Measurements from ENCODE around the gene SYNDIG1.

SYNDIG1 gene

DNA sequence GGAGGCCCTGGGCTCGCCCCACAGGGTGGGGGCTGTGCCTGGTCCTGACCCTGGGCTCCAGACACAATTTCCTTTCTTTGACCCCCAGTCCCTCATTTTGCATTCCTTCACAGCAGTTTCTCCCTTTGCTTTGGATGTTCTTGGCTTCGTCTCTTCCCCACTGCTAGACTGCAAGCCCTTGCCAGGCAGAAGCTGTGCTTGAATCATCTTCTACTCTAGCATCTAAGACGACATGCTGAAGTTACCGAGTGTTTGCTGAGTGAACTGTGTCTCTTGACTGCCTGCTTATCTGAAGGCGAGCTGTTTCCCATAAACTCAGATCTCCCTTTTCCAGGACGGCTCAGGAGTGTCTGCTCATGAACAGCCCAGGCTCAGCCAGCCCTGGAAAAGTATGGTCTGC is 14.3 kb upstream of the SYNDIG1 start:
- no peak overlapping the region for H3K4me3 ChIP-seq (ENCODE audit: insufficient read depth in 1 of 2, low read depth in 1 of 2, low read length in 2 of 2)
- peaks cover 47 to 78% of the 10 kb centered on the region in 2 experiments for H3K27me3 ChIP-seq (ENCODE audit: control insufficient read depth in 1 of 2, insufficient read depth in 1 of 2, low read length in 2 of 2)
- no peak overlapping the region for H4K8ac ChIP-seq (ENCODE audit: low read length)
- H3K79me1 ChIP-seq (replicated peaks; ENCODE audit: low read length, poor library complexity, severe bottlenecking) = no peaks in the 10 kb centered on the region
- 50% methylated on average over 6 of the region's 6 CpGs for WGBS
- no peak overlapping the region for H3K4me2 ChIP-seq (ENCODE audit: low read length, poor library complexity, severe bottlenecking)
- no peak overlapping the region for H3K23ac ChIP-seq (ENCODE audit: low read length in 2 of 2)
- H2BK15ac ChIP-seq (ENCODE audit: low read depth, poor library complexity, severe bottlenecking) = no peak overlapping the region
- H3K9me3 ChIP-seq (ENCODE audit: control insufficient read depth, low read length) = no peaks in the 10 kb centered on the region
- DNase-seq = no peak
- H3K9ac ChIP-seq (ENCODE audit: low read length) = no peak overlapping the region
- no peaks in the 10 kb centered on the region for H3K36me3 ChIP-seq (ENCODE audit: control insufficient read depth in 1 of 2, insufficient read depth in 2 of 2, low read depth in 1 of 2, low read length in 2 of 2)
- H3K18ac ChIP-seq (ENCODE audit: low read depth in 1 of 2, low read length in 2 of 2) = no peak overlapping the region
- no peak overlapping the region for H2BK12ac ChIP-seq (ENCODE audit: low read length in 2 of 2)
- no peak overlapping the region for H4K91ac ChIP-seq (ENCODE audit: low read length)
- H2BK5ac ChIP-seq (ENCODE audit: low read depth, low read length, poor library complexity, severe bottlenecking) = no peak overlapping the region
- no peak overlapping the region for H2AFZ ChIP-seq (ENCODE audit: low read depth, low read length)
- no peak overlapping the region for H3K14ac ChIP-seq (ENCODE audit: low read length in 2 of 2)
- no peak overlapping the region for H3K4ac ChIP-seq (ENCODE audit: low read depth in 1 of 2, low read length in 2 of 2)
- no peak overlapping the region for H3K27ac ChIP-seq (ENCODE audit: low read length, poor library complexity, severe bottlenecking)
- H2AK5ac ChIP-seq (ENCODE audit: low read length, severe bottlenecking) = no peak overlapping the region
- peaks cover 2% of the 10 kb centered on the region for H3K4me1 ChIP-seq (ENCODE audit: control insufficient read depth, insufficient read depth, low read depth, low read length)
- no peak overlapping the region for H2BK120ac ChIP-seq (ENCODE audit: low read depth, low read length)

DNA sequence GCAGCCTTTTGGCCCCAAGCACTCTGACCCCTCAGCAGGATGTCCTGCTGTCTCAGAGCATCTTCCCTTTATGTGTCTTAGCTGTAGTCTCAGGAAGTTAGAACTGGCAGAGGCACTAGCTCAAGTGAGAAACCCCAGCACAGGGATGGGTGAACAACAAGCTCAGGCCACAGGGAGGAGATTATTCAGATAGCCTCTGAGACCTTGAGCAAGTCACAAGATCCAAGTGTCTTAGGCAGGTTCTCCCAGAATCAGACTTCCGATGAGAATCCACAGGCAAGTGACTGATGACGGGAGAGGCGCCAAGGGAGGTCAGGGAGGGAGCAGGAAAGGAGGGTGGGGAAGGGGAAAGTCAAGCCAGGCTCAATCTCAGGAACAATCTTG is 13.0 kb upstream of the SYNDIG1 start:
- H2BK15ac ChIP-seq (ENCODE audit: low read depth, poor library complexity, severe bottlenecking) = no peak overlapping the region
- H3K4me3 ChIP-seq (ENCODE audit: insufficient read depth in 1 of 2, low read depth in 1 of 2, low read length in 2 of 2) = no peak overlapping the region
- peaks cover 42 to 84% of the 10 kb centered on the region in 2 experiments for H3K27me3 ChIP-seq (ENCODE audit: control insufficient read depth in 1 of 2, insufficient read depth in 1 of 2, low read length in 2 of 2)
- H3K4me2 ChIP-seq (ENCODE audit: low read length, poor library complexity, severe bottlenecking) = no peak overlapping the region
- no peak overlapping the region for H2AK5ac ChIP-seq (ENCODE audit: low read length, severe bottlenecking)
- H2BK12ac ChIP-seq (ENCODE audit: low read length in 2 of 2) = no peak overlapping the region
- H3K18ac ChIP-seq (ENCODE audit: low read depth in 1 of 2, low read length in 2 of 2) = no peak overlapping the region
- H3K79me1 ChIP-seq (replicated peaks; ENCODE audit: low read length, poor library complexity, severe bottlenecking) = no peaks in the 10 kb centered on the region
- H3K4ac ChIP-seq (ENCODE audit: low read depth in 1 of 2, low read length in 2 of 2) = no peak overlapping the region
- peaks cover 2% of the 10 kb centered on the region for H3K4me1 ChIP-seq (ENCODE audit: control insufficient read depth, insufficient read depth, low read depth, low read length)
- no peak overlapping the region for H3K23ac ChIP-seq (ENCODE audit: low read length in 2 of 2)
- DNase-seq = no peak
- H4K91ac ChIP-seq (ENCODE audit: low read length) = no peak overlapping the region
- no peak overlapping the region for H3K9ac ChIP-seq (ENCODE audit: low read length)
- no peak overlapping the region for H4K8ac ChIP-seq (ENCODE audit: low read length)
- H2BK5ac ChIP-seq (ENCODE audit: low read depth, low read length, poor library complexity, severe bottlenecking) = no peak overlapping the region
- H2AFZ ChIP-seq (ENCODE audit: low read depth, low read length) = no peak overlapping the region
- 90% methylated on average over 3 of the region's 3 CpGs for WGBS
- H3K27ac ChIP-seq (ENCODE audit: low read length, poor library complexity, severe bottlenecking) = no peak overlapping the region
- no peaks in the 10 kb centered on the region for H3K9me3 ChIP-seq (ENCODE audit: control insufficient read depth, low read length)
- H3K14ac ChIP-seq (ENCODE audit: low read length in 2 of 2) = no peak overlapping the region
- no peak overlapping the region for H2BK120ac ChIP-seq (ENCODE audit: low read depth, low read length)
- no peaks in the 10 kb centered on the region for H3K36me3 ChIP-seq (ENCODE audit: control insufficient read depth in 1 of 2, insufficient read depth in 2 of 2, low read depth in 1 of 2, low read length in 2 of 2)

DNA sequence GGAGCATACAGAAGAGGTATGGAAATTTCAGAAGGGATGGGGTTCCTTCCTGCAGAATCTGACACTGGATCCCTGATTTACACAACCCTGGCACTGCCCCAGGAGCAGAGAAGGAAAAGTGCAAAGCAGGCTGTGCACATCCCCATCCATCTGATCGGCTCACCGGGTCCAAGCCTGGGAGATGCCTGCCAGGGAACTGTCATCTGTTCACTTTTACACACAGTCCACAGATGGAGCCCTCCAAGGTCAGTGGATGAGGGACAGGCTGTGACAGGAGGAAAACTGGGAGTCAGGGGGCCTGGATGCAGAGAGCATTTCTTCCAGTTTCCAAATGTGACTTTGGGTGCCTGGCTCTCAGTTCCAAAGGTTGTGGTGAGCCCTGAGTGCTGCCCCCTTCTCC is 11.0 kb upstream of the SYNDIG1 start:
- Histone ChIP-seq H4K91ac (ENCODE audit: low read length) (no peak overlapping the region), H3K9ac (ENCODE audit: low read length) (no peak overlapping the region), H3K4me3 (ENCODE audit: insufficient read depth in 1 of 2, low read depth in 1 of 2, low read length in 2 of 2) (no peak overlapping the region), H3K79me1 (replicated peaks; ENCODE audit: low read length, poor library complexity, severe bottlenecking) (no peaks in the 10 kb centered on the region), H3K23ac (ENCODE audit: low read length in 2 of 2) (no peak overlapping the region), H2AK5ac (ENCODE audit: low read length, severe bottlenecking) (no peak overlapping the region), H3K14ac (ENCODE audit: low read length in 2 of 2) (no peak overlapping the region), H2BK15ac (ENCODE audit: low read depth, poor library complexity, severe bottlenecking) (no peak overlapping the region), H3K36me3 (ENCODE audit: control insufficient read depth in 1 of 2, insufficient read depth in 2 of 2, low read depth in 1 of 2, low read length in 2 of 2) (no peaks in the 10 kb centered on the region), H3K27ac (ENCODE audit: low read length, poor library complexity, severe bottlenecking) (no peak overlapping the region), H2AFZ (ENCODE audit: low read depth, low read length) (no peak overlapping the region), H3K4me1 (ENCODE audit: control insufficient read depth, insufficient read depth, low read depth, low read length) (peaks cover 2% of the 10 kb centered on the region), H2BK12ac (ENCODE audit: low read length in 2 of 2) (no peak overlapping the region), H2BK5ac (ENCODE audit: low read depth, low read length, poor library complexity, severe bottlenecking) (no peak overlapping the region), H4K8ac (ENCODE audit: low read length) (no peak overlapping the region), H3K18ac (ENCODE audit: low read depth in 1 of 2, low read length in 2 of 2) (no peak overlapping the region), H3K4ac (ENCODE audit: low read depth in 1 of 2, low read length in 2 of 2) (no peak overlapping the region), H3K27me3 (ENCODE audit: control insufficient read depth in 1 of 2, insufficient read depth in 1 of 2, low read length in 2 of 2) (peaks cover 42 to 77% of the 10 kb centered on the region in 2 experiments), H3K9me3 (ENCODE audit: control insufficient read depth, low read length) (no peaks in the 10 kb centered on the region), H3K4me2 (ENCODE audit: low read length, poor library complexity, severe bottlenecking) (no peak overlapping the region), H2BK120ac (ENCODE audit: low read depth, low read length) (no peak overlapping the region)
- 80% methylated on average over 1 of the region's 2 CpGs for WGBS
- DNase-seq = no peak

DNA sequence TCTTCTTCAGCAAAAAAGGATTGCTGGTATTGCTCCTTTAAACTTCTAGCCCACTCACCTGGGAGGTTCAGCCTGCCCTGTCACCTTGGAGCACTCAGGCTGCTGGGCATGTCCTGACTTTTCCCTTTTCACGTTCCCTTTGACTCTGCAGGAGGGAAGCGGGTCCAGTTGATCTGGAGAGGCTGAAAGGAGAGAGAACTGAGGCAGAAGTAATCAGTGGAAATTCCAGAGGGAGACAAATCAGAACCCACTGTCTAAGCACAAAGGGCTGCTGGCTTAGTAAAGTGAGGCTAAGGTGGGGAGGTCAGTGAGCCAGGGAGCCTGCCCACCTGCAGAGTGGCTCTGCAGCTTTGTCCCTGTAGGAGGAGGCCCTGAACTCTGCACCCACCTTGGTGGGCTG is 9.7 kb upstream of the SYNDIG1 start:
- Histone ChIP-seq H3K27ac (ENCODE audit: low read length, poor library complexity, severe bottlenecking) (no peak overlapping the region), H3K4me2 (ENCODE audit: low read length, poor library complexity, severe bottlenecking) (no peak overlapping the region), H2BK15ac (ENCODE audit: low read depth, poor library complexity, severe bottlenecking) (no peak overlapping the region), H3K23ac (ENCODE audit: low read length in 2 of 2) (no peak overlapping the region), H3K4me3 (ENCODE audit: insufficient read depth in 1 of 2, low read depth in 1 of 2, low read length in 2 of 2) (no peak overlapping the region), H2BK120ac (ENCODE audit: low read depth, low read length) (no peak overlapping the region), H3K36me3 (ENCODE audit: control insufficient read depth in 1 of 2, insufficient read depth in 2 of 2, low read depth in 1 of 2, low read length in 2 of 2) (no peaks in the 10 kb centered on the region), H3K18ac (ENCODE audit: low read depth in 1 of 2, low read length in 2 of 2) (no peak overlapping the region), H3K14ac (ENCODE audit: low read length in 2 of 2) (no peak overlapping the region), H4K91ac (ENCODE audit: low read length) (no peak overlapping the region), H3K4me1 (ENCODE audit: control insufficient read depth, insufficient read depth, low read depth, low read length) (peaks cover 2% of the 10 kb centered on the region), H2BK12ac (ENCODE audit: low read length in 2 of 2) (no peak overlapping the region), H3K27me3 (ENCODE audit: control insufficient read depth in 1 of 2, insufficient read depth in 1 of 2, low read length in 2 of 2) (peaks cover 55 to 83% of the 10 kb centered on the region in 2 experiments), H3K4ac (ENCODE audit: low read depth in 1 of 2, low read length in 2 of 2) (no peak overlapping the region), H3K9ac (ENCODE audit: low read length) (no peak overlapping the region), H3K79me1 (replicated peaks; ENCODE audit: low read length, poor library complexity, severe bottlenecking) (no peaks in the 10 kb centered on the region), H3K9me3 (ENCODE audit: control insufficient read depth, low read length) (no peaks in the 10 kb centered on the region), H2BK5ac (ENCODE audit: low read depth, low read length, poor library complexity, severe bottlenecking) (no peak overlapping the region), H2AFZ (ENCODE audit: low read depth, low read length) (no peak overlapping the region), H4K8ac (ENCODE audit: low read length) (no peak overlapping the region), H2AK5ac (ENCODE audit: low read length, severe bottlenecking) (no peak overlapping the region)
- DNase-seq = no peak
- WGBS = 59% methylated on average over 2 of the region's 2 CpGs
